Progenitor cell of endocrine pancreas (in vitro differentiated cells): Measurements from ENCODE around the gene SP4. TPM values are rescaled to one million over a fixed set of nuclear protein-coding genes. Genes with fewer than 3 reads are reported as not detected.

Source experiments
- DNase-seq: peaks from one replicate; pipeline ENCODE4 v3.0.0; 2021; ENCODE audit warnings: low spot score; ENCODE audit not compliant: unreplicated experiment
- H3K27ac Mint-ChIP-seq: 2 replicates; pipeline ENCODE4 v1.8.0; 2021; ENCODE audit warnings: mild to moderate bottlenecking, moderate library complexity, mixed read lengths
- H3K27me3 Mint-ChIP-seq: 2 replicates; pipeline ENCODE4 v1.8.0; 2021; ENCODE audit warnings: mixed read lengths
- H3K36me3 Mint-ChIP-seq: 2 replicates; pipeline ENCODE4 v1.8.0; 2022; ENCODE audit warnings: mixed read lengths; ENCODE audit not compliant: insufficient read depth
- H3K4me1 Mint-ChIP-seq: 2 replicates; pipeline ENCODE4 v1.8.0; 2021; ENCODE audit warnings: low read depth, mixed read lengths
- H3K4me3 Mint-ChIP-seq: 2 replicates; pipeline ENCODE4 v1.8.0; 2021; ENCODE audit warnings: low read depth, mild to moderate bottlenecking, moderate library complexity, mixed read lengths
- H3K9me3 Mint-ChIP-seq: 2 replicates; pipeline ENCODE4 v1.8.0; 2021; ENCODE audit warnings: low read depth, mixed read lengths
- CTCF ChIP-seq: fragments of 200-600 bp; sonication (generic); IDR thresholded peaks from one replicate; pipeline ENCODE4 v1.5.0; 2021; ENCODE audit warnings: antibody characterized with exemption, mild to moderate bottlenecking; ENCODE audit not compliant: unreplicated experiment
- total RNA-seq: library from RNA; stranded (reverse); gene quantifications from 2 replicates; pipeline ENCODE4 v1.2.1, GENCODE V29; 2021

The SP4 gene
- total RNA-seq, 1 donor from 2014 or later = 19.8 TPM

DNA sequence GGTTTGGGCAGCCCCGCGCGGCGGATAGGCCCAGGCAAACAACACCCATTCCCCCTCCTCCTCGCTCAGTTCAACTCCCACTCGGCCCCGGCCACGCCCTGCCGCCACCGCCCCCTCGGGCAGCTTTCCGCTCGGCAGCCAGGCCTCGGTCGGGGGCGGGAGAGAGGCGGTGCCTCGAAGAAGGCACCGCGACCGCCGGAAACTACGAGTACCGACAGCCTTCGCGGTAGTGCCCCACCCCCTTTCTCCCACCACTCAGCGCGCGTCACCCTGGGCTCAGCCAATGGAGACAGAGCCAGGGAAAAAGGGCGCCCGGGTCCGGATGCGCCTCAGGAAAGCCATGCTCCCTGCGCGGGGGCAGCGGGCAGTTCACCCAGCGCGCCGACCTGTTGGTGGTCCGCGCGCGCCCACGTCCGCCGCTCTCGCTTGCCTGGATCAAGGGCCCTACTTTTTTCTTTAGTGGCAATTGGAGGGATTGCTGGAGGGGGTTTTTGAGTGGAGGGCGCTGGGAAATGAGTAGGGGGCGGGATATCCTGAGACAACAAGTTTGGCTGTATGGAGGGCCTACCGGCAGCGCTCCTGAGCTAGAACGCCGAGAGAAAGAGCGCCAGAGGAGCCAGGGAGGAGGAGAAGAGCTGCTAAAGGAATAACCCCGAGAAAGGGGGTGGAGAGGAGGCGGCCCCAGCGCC is 557 bp upstream of the SP4 start:
- peak; percentile 98 for DNase-seq
- H3K4me3 Mint-ChIP-seq = peak overlapping the region; percentile 99
- no peaks in the 10 kb centered on the region for H3K27me3 Mint-ChIP-seq
- H3K9me3 Mint-ChIP-seq = no peaks in the 10 kb centered on the region
- no peak for TF ChIP-seq CTCF
- no peaks in the 10 kb centered on the region for H3K36me3 Mint-ChIP-seq
- peak overlapping the region; percentile 100 for H3K27ac Mint-ChIP-seq
- H3K4me1 Mint-ChIP-seq = peaks cover 36% of the 10 kb centered on the region

- Mint-ChIP-seq H3K27me3 (no peaks in the 10 kb centered on the region), H3K36me3 (no peaks in the 10 kb centered on the region), H3K4me1 (peaks cover 36% of the 10 kb centered on the region)
Observed at GRCh38 chr7:21428659-21428941, 717 bp downstream of the SP4 start.

DNA sequence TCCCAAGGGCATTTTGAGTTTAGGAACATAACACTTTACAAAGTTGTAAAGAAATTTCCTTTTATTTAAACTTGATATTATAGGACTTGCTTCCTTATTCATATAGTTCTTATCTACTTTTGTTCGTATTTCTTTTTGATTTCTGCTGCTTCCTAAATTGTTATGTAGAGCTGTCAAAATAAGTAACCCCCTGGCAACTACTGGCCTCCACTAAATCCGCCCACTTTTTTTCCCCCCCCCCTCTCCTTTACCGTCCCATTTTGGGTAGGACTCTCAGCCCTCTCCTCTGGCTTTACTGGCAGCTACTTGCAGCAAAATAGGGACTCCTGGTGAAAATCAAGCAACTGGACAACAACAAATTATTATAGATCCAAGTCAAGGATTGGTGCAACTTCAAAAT is 1.1 kb downstream of the SP4 start:
- H3K36me3 Mint-ChIP-seq = no peaks in the 10 kb centered on the region
- H3K27ac Mint-ChIP-seq = peak overlapping the region; percentile 99
- DNase-seq = no peak
- H3K27me3 Mint-ChIP-seq = no peaks in the 10 kb centered on the region
- peak overlapping the region; percentile 99 for H3K4me3 Mint-ChIP-seq
- no peak for TF ChIP-seq CTCF
- peaks cover 36% of the 10 kb centered on the region for H3K4me1 Mint-ChIP-seq
- no peaks in the 10 kb centered on the region for H3K9me3 Mint-ChIP-seq

More at GRCh38 chr7:21428659-21428941, 717 bp downstream of the SP4 start:
- no peak for TF ChIP-seq CTCF
- Mint-ChIP-seq H3K27ac (peak overlapping the region; percentile 99), H3K4me3 (peak overlapping the region; percentile 99), H3K9me3 (no peaks in the 10 kb centered on the region)
- DNase-seq = no peak

GRCh38 chr7:21429786-21430574 is 2.1 kb downstream of the SP4 start:
- TF ChIP-seq CTCF = no peak
- Mint-ChIP-seq H3K4me1 (peaks cover 36% of the 10 kb centered on the region), H3K9me3 (no peaks in the 10 kb centered on the region), H3K36me3 (no peaks in the 10 kb centered on the region), H3K27me3 (no peaks in the 10 kb centered on the region), H3K4me3 (peak overlapping the region; percentile 99), H3K27ac (peak overlapping the region; percentile 25)
- no peak for DNase-seq

- H3K4me1 Mint-ChIP-seq = peaks cover 36% of the 10 kb centered on the region
- H3K27ac Mint-ChIP-seq = peak overlapping the region; percentile 3
- H3K36me3 Mint-ChIP-seq = no peaks in the 10 kb centered on the region
- H3K9me3 Mint-ChIP-seq = no peaks in the 10 kb centered on the region
- peak overlapping the region; percentile 99 for H3K4me3 Mint-ChIP-seq
- TF ChIP-seq CTCF = no peak
- no peaks in the 10 kb centered on the region for H3K27me3 Mint-ChIP-seq
- no peak for DNase-seq
Observed at GRCh38 chr7:21430575-21430954, 2.7 kb downstream of the SP4 start.
